K562 (cell line): ENCODE data around the gene ACOT7. TPM values are rescaled to one million over a fixed set of nuclear protein-coding genes. Genes with fewer than 3 reads are reported as not detected.

ENCODE experiments used
- ATAC-seq: fragments of 200-7000 bp; cut with Tn5 transposase; 3 replicates; pipeline ENCODE4 v1.9.1; 2020; ENCODE audit warnings: moderate library complexity
- BruUV-seq: library from RNA; stranded (reverse); fragments of 400-500 nt; replicated peaks from 2 replicates; lab custom pipeline; 2021; lab: Mats Ljungman, UMichigan
- CTCF ChIA-PET: fragments of 300-600 bp; formaldehyde crosslinking; extraction: SDS; loops from one replicate; lab custom pipeline; 2021; ENCODE audit warnings: low intra/inter-chr PET ratio; lab: Yijun Ruan, JAX
- POLR2A ChIA-PET: fragments of 300-600, 350-650 bp; sonication (Branson Sonifier 250); formaldehyde crosslinking; extraction: SDS; loops from one replicate; lab custom pipeline; 2021; ENCODE audit warnings: antibody characterized with exemption, inconsistent platforms; lab: Yijun Ruan, JAX
- DNase-seq, 4 experiments: peaks; one replicate each; pipeline versions ENCODE4 v3.0.0 to v3.0.0-alpha.2; 2011 to 2018; ENCODE audit warnings: low spot score in 3 of 4, mixed read lengths in 3 of 4; ENCODE audit errors: extremely low read depth in 1 of 4
- FAIRE-seq: peaks from 2 replicates; lab custom pipeline; 2011; peaks lifted over from hg19 to GRCh38; lab: Jason Lieb, UNC
- H2AFZ ChIP-seq: 2 replicates; pipeline ENCODE4 v1.6.0; 2011; ENCODE audit warnings: low read depth, low read length, control low read depth, inconsistent platforms
- H3K27ac ChIP-seq: fragments of 200-600 bp; 3 replicates; pipeline ENCODE4 v1.8.0; 2011; ENCODE audit warnings: low read depth, mild to moderate bottlenecking, control low read depth, inconsistent platforms, low read length, moderate library complexity, mixed read lengths; ENCODE audit errors: extremely low read depth
- H3K27me3 ChIP-seq, 2 experiments: fragments of 300-600 bp in 1 of 2; 2 replicates in 1 of 2; 3 replicates in 1 of 2; pipeline versions ENCODE4 v1.6.0 to v1.8.0; 2011; ENCODE audit warnings: inconsistent platforms in 2 of 2, low read length in 2 of 2, mild to moderate bottlenecking in 1 of 2, mixed read lengths in 1 of 2, moderate library complexity in 1 of 2; ENCODE audit not compliant: control insufficient read depth in 2 of 2, insufficient read depth in 2 of 2
- H3K36me3 ChIP-seq: fragments of 300-600 bp; 3 replicates; pipeline ENCODE4 v1.8.0; 2011; ENCODE audit warnings: mild to moderate bottlenecking, low read length, inconsistent platforms; ENCODE audit not compliant: control insufficient read depth, insufficient read depth
- H3K4me1 ChIP-seq, 2 experiments: fragments of 200-600 bp in 1 of 2; replicated peaks in 1 of 2; 2 replicates in 1 of 2; 3 replicates in 1 of 2; pipeline versions ENCODE4 v1.5.1 to v1.8.0; 2011; ENCODE audit warnings: inconsistent platforms in 2 of 2, low read length in 2 of 2, mild to moderate bottlenecking in 1 of 2, mixed read lengths in 1 of 2, moderate library complexity in 1 of 2; ENCODE audit not compliant: control insufficient read depth in 2 of 2, insufficient read depth in 2 of 2
- H3K4me2 ChIP-seq: 2 replicates; pipeline ENCODE4 v1.6.1; 2011; ENCODE audit warnings: low read length, control low read depth, inconsistent platforms, mixed read lengths; ENCODE audit not compliant: insufficient read depth
- H3K4me3 ChIP-seq: fragments of 200-600 bp; sonication (generic), shearing (Covaris generic); 2 replicates; pipeline ENCODE4 v1.5.1; 2016; ENCODE audit warnings: control low read depth, inconsistent platforms
- H3K79me2 ChIP-seq: fragments of 200-600 bp; 3 replicates; pipeline ENCODE4 v1.8.0; 2011; ENCODE audit warnings: low read length, inconsistent platforms; ENCODE audit not compliant: control insufficient read depth, insufficient read depth
- H3K9ac ChIP-seq, 2 experiments: 2 replicates each; pipeline versions ENCODE4 v1.6.0 to v1.6.1; 2011; ENCODE audit warnings: low read depth in 2 of 2, low read length in 2 of 2, control low read depth in 1 of 2, inconsistent platforms in 1 of 2, mild to moderate bottlenecking in 1 of 2, mixed read lengths in 1 of 2; ENCODE audit not compliant: insufficient read depth in 1 of 2
- H3K9me1 ChIP-seq: one replicate; pipeline ENCODE4 v1.6.0; 2011; ENCODE audit warnings: inconsistent platforms, mild to moderate bottlenecking, low read length, moderate library complexity; ENCODE audit not compliant: control insufficient read depth, insufficient read depth
- H3K9me3 ChIP-seq: replicated peaks from 2 replicates; pipeline ENCODE4 v1.5.1; 2011; ENCODE audit warnings: low read depth, low read length, inconsistent platforms; ENCODE audit not compliant: control insufficient read depth, insufficient read depth
- H4K20me1 ChIP-seq: replicated peaks from 2 replicates; pipeline ENCODE4 v1.6.1; 2011; ENCODE audit warnings: low read length, inconsistent platforms, mixed read lengths; ENCODE audit not compliant: control insufficient read depth, insufficient read depth
- CEBPG ChIP-seq, 3 experiments: fragments of 200-800 bp in 1 of 3; sonication (Bioruptor generic) in 1 of 3; sonication (generic) in 1 of 3; formaldehyde crosslinking in 1 of 3; IDR thresholded peaks in 2 of 3; conservative IDR thresholded peaks in 1 of 3; 2 replicates each; pipeline versions ENCODE4 v1.6.1 to v1.8.0; 2016 to 2022; ENCODE audit warnings: missing compliant biosample characterization in 2 of 3, missing genetic modification characterization in 2 of 3, mild to moderate bottlenecking in 1 of 3, missing genetic modification reagents in 1 of 3
- FOXK1 ChIP-seq: sonication (generic); formaldehyde crosslinking; IDR thresholded peaks from 2 replicates; pipeline ENCODE4 v1.8.0; 2022; ENCODE audit warnings: missing genetic modification reagents, mild to moderate bottlenecking, borderline replicate concordance
- MXI1 ChIP-seq: IDR thresholded peaks from 2 replicates; pipeline ENCODE4 v1.6.1; 2011; ENCODE audit warnings: low read depth, mild to moderate bottlenecking, improper control_type of control experiment, low read length
- NRF1 ChIP-seq, 2 experiments: fragments of 450-650 bp; IDR thresholded peaks in 1 of 2; conservative IDR thresholded peaks in 1 of 2; 2 replicates each; pipeline ENCODE4 v1.6.1; 2014; ENCODE audit warnings: mild to moderate bottlenecking in 2 of 2
- RBM39 ChIP-seq: fragments of 200-400 bp; formaldehyde crosslinking; optimal IDR thresholded peaks from 2 replicates; pipeline ENCODE3; 2018; ENCODE audit warnings: low read depth, low read length
- WGBS: fragments of 100-300 bp; shearing (Covaris generic); methylation state at CpG from one replicate; pipeline ENCODE4 v1.1.6; 2016; ENCODE audit warnings: low coverage, mixed read lengths; ENCODE audit not compliant: insufficient coverage; ENCODE audit errors: missing lambda C conversion rate; 5-methylcytosine and 5-hydroxymethylcytosine counted together
- in situ Hi-C: fragments of 300-500 bp; cut with MboI; formaldehyde crosslinking; loops from 4 replicates; pipeline ENCODE4 v1.15.0; 2018; ENCODE audit warnings: inconsistent platforms, mixed read lengths
- intact Hi-C: fragments of 100-400 bp; cut with micrococcal nuclease; formaldehyde crosslinking; loops from 2 replicates; pipeline ENCODE4 v1.14.2; 2022
- polyA plus RNA-seq, 8 experiments: library from polyadenylated mRNA; depleted of rRNA in 4 of 8; stranded (reverse) in 5 of 8; unstranded in 3 of 8; fragments of >200 nt; fragmentation: Nextera tagmentation in 2 of 8; fragmentation: Illumina TruSeq in 1 of 8; extraction: Ambion mirVana in 2 of 8; extraction: Trizol in 1 of 8; gene quantifications; 2 replicates each; pipeline versions ENCODE4 v1.2.1 to v1.2.3, GENCODE V29; 2011 to 2014; ENCODE audit warnings: inconsistent platforms in 1 of 8, missing spikeins in 1 of 8
- total RNA-seq, 7 experiments: library from RNA; depleted of rRNA in 6 of 7; stranded (reverse); fragments of >200 nt in 6 of 7; fragmentation: Illumina TruSeq in 2 of 7; extraction: Trizol in 2 of 7; gene quantifications; 2 replicates each; pipeline versions ENCODE4 v1.2.1 to v1.2.3, GENCODE V29; 2011 to 2021; ENCODE audit warnings: low replicate concordance in 1 of 7
- TF ChIP-seq, protein P1 (sequence below): fragments of 250-450 bp; sonication (Bioruptor Pico); IDR thresholded peaks from 2 replicates; pipeline ENCODE4 v1.8.0; 2021; ENCODE audit warnings: borderline replicate concordance, mild to moderate bottlenecking, moderate library complexity; ENCODE audit not compliant: poor library complexity, severe bottlenecking

ACOT7 gene
- total and polyA plus RNA-seq, 9 of the 15 experiments (the other 6 are each of a cell fraction or from before 2014, with no cell fraction given): 7.0 to 92.6 (median 37.2) TPM

DNA sequence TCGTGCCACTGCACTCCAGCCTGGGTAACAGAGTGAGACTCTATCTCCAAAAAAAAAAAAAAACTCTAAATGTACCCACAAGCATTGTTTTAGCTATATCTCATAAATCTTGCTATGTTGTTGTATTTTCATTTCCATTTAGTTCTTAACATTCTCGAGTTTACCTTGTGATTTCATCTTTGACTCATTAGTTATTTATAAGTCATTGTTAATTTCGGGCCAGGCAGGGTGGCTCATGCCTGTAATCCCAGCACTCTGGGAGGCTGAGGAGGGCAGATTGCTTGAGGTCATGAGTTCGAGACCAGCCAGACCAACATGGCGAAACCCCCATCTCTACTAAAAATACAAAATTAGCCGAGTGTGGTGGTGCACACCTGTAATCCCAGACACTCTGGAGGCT, 14.5 kb upstream of the ACOT7 start:
- no peaks in the 10 kb centered on the region for H3K9me1 ChIP-seq
- H3K36me3 ChIP-seq: no peaks in the 10 kb centered on the region
- no peaks in the 10 kb centered on the region for H3K79me2 ChIP-seq
- H3K27me3 ChIP-seq: peaks cover 20 to 34% of the 10 kb centered on the region in 2 experiments
- no peak overlapping the region for H3K27ac ChIP-seq
- ChIA-PET POLR2A (interaction anchor here (0.6 to 1.7 kb wide), 3 partner anchors 8 to 48 kb away, joined by 3 to 7 read pairs (median 3); no protein-coding TSS in a partner anchor), CTCF (no interaction called here)
- WGBS: 6% methylated on average over 6 of the region's 6 CpGs
- no peak for TF ChIP-seq RBM39
- H2AFZ ChIP-seq: no peak overlapping the region
- no peak overlapping the region for H3K4me2 ChIP-seq
- 0 out of 2 replicates have a peak, but pooled peaks cover 9% of the 10 kb centered on the region for H4K20me1 ChIP-seq
- no peaks in the 10 kb centered on the region for H3K9me3 ChIP-seq
- FAIRE-seq (no peak), ATAC-seq (no peak), DNase-seq (no peak)
- intact Hi-C loops (loop anchor here (5.0 kb wide), 1 partner anchor 64 kb away; no protein-coding TSS in a partner anchor), in situ Hi-C loops (no loop called here)
- H3K4me1 ChIP-seq: peaks cover 0 to 9% of the 10 kb centered on the region in 2 experiments; a peak in 1 of 5 replicates
- no peak overlapping the region for H3K4me3 ChIP-seq
- no peak overlapping the region for H3K9ac ChIP-seq
- no TSS peak for BruUV-seq

DNA sequence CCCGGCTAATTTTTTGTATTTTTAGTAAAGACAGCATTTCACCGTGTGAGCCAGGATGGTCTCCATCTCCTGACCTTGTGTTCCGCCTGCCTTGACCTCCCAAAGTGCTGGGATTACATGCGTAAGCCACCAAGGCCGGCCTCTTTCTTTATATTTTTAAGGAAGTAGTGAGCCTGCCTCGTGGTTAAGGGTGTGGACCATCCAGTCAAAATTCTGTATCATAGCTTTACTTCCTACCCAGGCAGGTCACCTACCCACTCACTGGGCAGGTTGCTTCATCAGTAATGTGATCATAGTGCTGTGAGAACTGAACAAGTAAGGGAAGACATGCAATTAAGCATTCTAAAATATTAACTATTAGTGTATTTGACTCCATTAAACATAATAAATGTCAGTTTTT, 8.1 kb upstream of the ACOT7 start:
- WGBS: 6% methylated on average over 6 of the region's 6 CpGs
- intact Hi-C loops: loop anchor here (5.0 kb wide), 2 partner anchors 36 to 86 kb away; no protein-coding TSS in a partner anchor
- Histone ChIP-seq H3K9me1 (no peaks in the 10 kb centered on the region), H3K4me3 (no peak overlapping the region), H3K4me2 (no peak overlapping the region), H3K9ac (no peak overlapping the region), H3K4me1 (peaks cover 0 to 12% of the 10 kb centered on the region in 2 experiments; a peak in 3 of 5 replicates), H4K20me1 (0 out of 2 replicates have a peak, but pooled peaks cover 9% of the 10 kb centered on the region), H3K27ac (no peak overlapping the region), H3K27me3 (peaks cover 6% of the 10 kb centered on the region in 2 experiments), H3K9me3 (no peaks in the 10 kb centered on the region), H2AFZ (no peak overlapping the region), H3K36me3 (no peaks in the 10 kb centered on the region), H3K79me2 (no peaks in the 10 kb centered on the region)
- POLR2A ChIA-PET: interaction anchor here (0.6 to 1.4 kb wide), 3 partner anchors 9 to 250 kb away, joined by 3 to 7 read pairs (median 4); no protein-coding TSS in a partner anchor
- CTCF ChIA-PET: interaction anchor here (0.7 to 1.1 kb wide), 2 partner anchors 81 to 1470 kb away, joined by 3 to 4 read pairs; no protein-coding TSS in a partner anchor
- no peak for ATAC-seq
- FAIRE-seq: no peak
- no TSS peak for BruUV-seq
- no peak for DNase-seq
- TF ChIP-seq CEBPG (CRISPR knock-in tag; IDR thresholded peaks at IDR 0.05) (peak; percentile 25; the same call in 1 of the 2 replicates), CEBPG (tag; conservative IDR thresholded peaks at IDR 0.05 in 1 of 2, IDR thresholded peaks at IDR 0.05 in 1 of 2) (no peak), FOXK1 (CRISPR knock-in tag) (0 out of 2 replicates have a peak, but pooled peaks have one; percentile 42), MXI1 (no peak), NRF1 (conservative IDR thresholded peaks at IDR 0.05 in 1 of 2, IDR thresholded peaks at IDR 0.05 in 1 of 2) (peak in 1 of 2 experiments; percentile 18; a peak in 1 of 4 replicates)
- TF ChIP-seq, protein P1, sequence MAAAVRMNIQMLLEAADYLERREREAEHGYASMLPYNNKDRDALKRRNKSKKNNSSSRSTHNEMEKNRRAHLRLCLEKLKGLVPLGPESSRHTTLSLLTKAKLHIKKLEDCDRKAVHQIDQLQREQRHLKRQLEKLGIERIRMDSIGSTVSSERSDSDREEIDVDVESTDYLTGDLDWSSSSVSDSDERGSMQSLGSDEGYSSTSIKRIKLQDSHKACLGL (CRISPR knock-in tag): no peak
- in situ Hi-C loops: loop anchor here (5.0 kb wide), 1 partner anchor 54 kb away; no protein-coding TSS in a partner anchor
